Activated CD4-positive, alpha-beta T cell treated with anti-CD3 and anti-CD28 coated beads, Interleukin-10, Interleukin-2, amounts not matched to agents 100 ng/mL and 50 ng/mL, durations not matched to agents 16 hours and 8 hours (primary cell): ENCODE results near the gene DENND10.
"Not testable (repeated sequence)": the region's sequence is repeated elsewhere in the genome, so short reads cannot be mapped to it uniquely, and the experiment has no call there.

Experiments used
- DNase-seq: peaks from one replicate; pipeline ENCODE4 v3.0.0-alpha.2; 2020

The DENND10 gene

DNA sequence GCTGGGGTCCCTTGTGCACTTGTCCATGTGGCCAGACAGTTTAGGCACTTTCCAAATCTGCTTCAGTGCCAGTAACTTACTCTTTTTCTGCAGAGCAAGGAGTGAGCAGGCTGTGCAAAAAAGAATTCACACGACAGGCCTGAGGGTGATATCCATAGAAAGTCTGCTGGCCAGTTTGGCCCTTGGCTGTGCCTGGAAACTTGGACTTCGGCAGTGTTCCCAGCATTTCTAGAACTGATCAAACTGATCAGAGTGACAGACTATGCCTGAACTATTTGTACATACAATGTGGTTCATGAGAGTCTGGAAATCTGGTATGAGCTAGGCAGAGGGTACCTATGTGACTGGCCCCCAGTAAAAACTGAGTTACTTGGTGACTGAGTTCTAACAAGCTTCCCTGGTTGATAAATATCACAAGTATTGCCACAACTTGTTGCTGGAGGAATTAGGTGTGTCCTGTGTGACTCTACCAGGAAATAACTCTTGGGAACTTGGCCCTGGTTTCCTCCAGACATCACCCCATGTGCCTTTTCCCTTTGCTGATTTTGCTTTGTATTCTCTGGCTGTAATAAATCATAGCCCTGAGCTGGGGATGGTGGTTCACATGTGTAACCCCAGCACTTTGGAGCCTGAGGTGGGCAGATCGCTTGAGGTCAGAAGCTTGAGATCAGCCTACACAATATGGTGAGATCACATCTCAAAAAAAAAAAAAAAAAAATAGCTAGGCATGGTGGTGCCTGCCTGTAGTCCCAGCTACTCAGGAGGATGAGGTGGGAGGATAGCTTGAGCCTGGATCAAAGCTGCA is 3.3 kb upstream of the DENND10 start:
- DNase-seq: no peak

DNA sequence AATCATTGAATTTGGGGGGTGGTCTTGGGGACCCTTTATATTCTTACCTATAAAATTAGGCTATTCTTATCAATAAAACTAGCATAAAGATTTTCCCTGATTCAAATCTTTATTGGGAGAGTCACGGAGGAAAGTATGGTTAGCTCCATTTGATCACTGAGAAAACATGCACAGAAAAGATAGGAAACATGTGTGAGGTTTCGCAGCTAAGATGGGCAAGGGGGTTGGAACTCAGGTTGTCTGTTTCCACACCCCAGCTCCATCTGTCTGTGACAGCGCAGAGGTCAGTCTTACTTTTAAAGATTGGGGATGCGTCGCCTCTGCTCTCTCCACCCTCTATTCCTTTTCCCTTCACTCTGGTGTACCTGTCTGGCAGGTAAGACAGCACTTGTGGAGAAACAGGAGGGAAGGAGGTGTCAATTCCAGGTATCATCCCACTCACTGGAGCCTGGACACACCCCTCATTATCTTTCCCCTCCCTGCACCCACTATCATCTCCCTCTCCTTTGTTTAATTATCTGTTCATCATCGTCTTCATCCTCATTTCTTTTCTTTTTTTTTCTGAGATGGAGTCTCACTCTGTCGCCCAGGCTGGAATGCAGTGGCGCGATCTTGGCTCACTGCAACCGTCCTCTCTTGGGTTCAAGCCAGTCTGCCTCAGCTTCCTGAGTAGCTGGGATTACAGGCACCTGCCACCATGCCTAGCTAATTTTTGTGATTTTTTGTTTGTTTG is 2.4 kb upstream of the DENND10 start:
- DNase-seq: no peak

DNA sequence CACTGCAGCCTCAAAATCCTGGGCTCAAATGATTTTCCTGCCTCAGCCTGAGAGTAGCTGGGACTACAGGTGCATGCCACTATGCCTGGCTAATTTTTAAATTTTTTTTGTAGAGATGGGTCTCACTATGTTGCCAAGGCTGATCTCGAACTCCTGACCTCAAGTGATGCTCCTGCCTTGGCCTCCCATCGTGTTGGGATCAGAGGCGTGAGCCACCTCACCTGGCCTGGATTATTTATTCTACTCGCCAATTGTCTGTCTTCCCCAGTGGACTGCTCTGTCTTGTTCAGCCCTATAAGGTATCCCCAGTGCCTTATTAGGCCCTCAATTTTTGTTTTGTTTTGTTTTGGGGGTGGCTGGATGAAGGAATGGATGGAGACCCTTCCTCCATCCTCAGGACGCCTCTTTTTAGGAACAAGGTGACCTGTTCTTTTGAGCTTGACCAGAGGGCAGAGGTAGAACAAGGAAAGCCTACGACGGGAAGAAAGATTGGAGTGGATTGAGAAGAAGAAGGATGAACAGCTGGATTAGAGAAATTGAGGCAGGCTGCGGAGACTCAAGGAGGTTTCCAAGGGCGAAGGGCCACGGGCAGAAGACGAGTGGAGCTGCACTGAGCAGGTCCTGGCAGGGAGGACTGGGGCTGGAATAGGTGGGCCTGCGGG is 541 bp upstream of the DENND10 start:
- no peak for DNase-seq

DNA sequence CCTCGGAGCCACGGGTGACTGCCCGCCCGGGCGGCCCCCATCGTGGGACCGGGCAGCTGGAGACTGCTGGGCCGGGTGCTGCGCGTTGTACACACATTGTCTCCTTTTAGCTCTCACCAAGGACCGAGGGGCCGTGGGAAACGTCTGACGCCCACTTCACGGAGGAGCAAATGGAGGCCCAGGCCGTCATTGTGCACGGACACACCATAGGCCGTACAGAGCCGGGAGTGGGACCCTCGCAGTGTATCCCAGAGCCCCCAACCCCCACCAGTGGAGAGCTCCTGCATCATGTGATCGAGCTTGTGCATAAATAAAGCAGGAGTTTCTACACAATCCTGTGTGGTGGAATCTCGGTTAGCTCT is 722 bp downstream of the DENND10 start:
- no peak for DNase-seq

DNA sequence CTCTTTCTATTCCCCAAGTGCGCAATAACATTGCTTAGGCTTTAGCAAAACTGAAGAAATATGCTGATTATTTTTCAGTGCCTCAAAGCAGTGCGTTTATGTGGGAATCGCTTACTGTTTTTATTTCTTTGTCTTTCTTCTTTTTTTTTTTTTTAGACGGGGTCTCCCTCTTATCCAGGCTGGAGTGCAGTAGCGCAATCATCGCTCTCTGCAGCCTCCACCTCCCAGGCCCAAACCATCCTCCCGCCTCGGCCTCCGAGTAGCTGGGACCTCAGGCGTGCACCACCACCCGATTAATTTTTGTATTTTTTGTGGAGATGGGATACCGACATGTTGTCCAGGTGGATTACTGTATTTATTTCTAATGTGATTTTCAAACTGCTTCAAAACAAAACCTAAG is 1.2 kb downstream of the DENND10 start:
- no peak for DNase-seq

DNA sequence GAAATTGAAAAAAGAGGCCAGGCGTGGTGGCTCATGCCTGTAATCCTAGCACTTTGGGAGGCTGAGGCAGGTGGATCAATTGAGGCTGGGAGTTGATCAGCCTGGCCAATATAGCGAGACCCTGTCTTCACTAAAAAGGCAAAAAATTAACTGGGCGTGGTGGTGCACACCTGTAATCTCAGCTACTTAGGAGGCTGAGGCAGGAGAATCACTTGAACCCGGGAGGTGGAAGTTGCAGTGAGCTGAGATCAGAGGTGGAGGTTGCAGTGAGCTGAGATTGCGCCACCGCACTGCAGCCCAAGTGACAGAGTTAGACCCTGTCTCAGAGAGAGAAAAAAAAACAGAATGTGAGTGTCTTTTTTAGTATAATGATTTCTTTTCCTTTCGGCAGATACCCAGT is 2.0 kb downstream of the DENND10 start:
- DNase-seq: not testable (repeated sequence)

- DNase-seq: not testable (repeated sequence)
These were observed 3.2 kb downstream of the DENND10 start for GRCh38 chr10:119107106-119107505.

DNA sequence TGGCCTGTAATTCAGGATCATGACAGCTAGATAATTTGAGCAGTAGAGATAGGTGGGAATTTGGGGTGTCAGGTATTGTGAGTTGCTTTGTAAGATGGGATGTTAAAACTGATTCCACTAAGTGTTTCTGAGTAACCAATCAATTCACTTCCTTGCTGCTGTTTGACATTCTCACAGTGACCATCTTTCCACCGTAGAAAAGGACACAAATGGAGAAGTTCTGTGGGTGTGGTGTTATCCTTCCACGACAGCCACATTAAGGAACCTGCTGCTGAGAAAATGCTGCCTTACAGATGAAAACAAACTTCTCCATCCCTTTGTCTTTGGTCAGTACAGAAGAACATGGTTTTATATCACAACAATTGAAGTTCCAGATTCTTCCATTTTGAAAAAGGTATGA is 3.9 kb downstream of the DENND10 start:
- DNase-seq: not testable (repeated sequence)

GRCh38 chr10:119112056-119112455 is 8.1 kb downstream of the DENND10 start:
- DNase-seq: no peak

DNA sequence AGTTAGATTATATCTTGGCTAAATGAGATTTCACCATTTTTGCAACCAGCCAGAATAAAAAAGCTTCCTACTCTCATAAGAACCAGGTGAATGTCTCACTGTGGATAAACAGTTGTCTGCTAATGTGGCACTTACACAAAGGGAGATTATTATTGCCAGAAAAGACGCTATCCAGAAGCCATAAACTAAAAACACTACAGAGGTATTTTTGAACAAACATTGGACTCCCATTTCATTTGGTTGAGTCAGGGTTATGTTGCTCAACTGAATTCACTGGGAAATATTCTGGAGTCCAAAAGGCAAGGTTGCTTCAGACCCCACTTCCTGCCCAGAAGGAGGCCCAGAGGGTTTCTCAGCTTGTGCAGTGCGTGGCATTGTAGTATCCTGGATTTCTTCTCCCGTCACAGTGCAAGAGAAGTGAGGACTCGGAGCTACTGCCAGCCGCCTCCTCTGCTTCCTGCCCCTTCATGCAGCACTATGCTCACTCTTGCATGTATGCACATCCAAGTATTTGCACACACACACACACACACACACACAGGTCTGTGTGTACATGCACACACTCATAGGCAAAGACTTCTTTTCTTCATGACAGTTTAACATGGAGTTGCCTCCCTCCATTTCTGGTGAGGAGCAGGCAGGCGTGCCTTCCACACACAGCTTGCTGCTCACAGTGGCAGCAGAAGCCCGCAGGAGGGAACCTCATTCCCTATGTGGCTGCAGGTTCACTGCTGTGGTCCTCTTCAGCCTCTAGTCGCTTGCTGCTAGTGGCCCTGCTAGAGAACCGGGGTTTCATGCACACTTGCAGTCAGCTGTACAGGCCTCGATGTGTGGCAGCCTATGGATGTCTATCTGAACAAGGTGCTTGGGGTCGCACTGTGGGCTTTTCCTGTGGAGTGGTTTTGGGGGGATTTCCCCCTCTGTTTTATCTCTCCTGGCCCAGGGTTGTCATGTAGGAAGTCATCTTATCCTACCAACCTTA is 10.1 kb downstream of the DENND10 start:
- no peak for DNase-seq

GRCh38 chr10:119115926-119116325 is 12.0 kb downstream of the DENND10 start:
- no peak for DNase-seq

DNA sequence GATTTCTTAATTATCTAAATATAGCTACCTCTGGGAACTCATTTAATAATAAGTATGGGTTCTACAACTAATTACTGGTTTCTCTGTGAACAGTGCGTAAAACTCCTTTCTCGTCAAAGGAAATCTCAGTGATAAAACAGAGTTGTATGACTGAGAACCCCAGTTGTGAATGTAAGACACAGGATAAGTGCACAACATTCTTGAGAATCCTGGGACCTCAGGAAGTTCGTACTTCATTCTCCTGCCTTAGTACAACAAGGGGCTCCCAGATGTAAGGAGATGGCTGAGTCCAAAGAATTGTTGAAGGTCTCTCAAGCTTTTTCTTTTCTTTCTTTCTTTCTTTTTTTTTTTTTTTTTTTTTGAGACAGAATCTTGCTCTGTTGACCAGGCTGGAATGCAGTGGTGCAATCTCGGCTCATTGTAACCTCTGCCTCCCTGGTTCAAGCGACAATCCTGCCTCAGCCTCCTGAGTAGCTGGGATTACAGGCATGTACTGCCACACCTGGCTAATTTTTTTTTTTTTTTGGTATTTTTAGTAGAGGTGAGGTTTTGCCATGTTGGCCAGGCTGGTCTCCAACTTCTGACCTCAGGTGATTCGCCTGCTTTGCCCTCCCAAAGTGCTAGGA is 12.5 kb downstream of the DENND10 start:
- DNase-seq: no peak

DNA sequence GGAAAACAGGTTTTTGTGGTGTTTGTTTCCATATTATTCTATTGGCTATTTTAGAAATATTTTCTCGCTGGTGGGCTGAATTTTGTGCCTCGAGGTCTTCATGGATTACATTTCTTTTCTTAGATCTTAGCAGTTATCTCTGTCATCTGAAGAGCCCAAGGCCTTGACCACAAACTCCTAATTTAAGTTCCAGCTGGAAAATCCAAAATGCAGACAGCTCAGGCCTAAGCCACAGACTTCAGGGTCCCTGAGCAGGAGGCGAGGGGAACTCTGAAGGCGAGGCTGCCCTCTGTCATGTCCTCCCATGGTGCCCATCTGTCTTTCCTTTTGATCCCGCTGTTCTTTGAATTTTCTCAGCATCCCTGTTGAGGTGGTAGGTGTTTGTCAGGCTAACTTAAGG is 14.3 kb downstream of the DENND10 start:
- no peak for DNase-seq

DNA sequence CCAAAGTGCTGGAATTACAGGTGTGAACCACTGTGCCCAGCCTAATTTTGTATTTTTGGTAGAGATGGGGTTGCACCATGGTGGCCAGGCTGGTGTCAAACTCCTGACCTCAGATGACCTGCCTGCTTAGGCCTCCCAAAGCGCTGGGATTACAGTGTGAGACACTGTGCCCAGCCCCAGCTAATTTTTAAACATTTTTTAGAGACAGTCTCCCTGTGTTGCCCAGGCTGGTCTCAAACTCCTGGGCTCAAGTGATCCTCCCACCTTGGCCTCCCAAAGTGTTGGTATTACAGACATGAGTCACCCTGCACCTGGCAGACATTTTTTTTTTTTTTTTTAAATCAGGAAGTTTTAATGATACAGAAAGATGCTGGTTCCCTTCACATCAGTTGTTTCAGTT is 15.5 kb downstream of the DENND10 start:
- DNase-seq: no peak

DNA sequence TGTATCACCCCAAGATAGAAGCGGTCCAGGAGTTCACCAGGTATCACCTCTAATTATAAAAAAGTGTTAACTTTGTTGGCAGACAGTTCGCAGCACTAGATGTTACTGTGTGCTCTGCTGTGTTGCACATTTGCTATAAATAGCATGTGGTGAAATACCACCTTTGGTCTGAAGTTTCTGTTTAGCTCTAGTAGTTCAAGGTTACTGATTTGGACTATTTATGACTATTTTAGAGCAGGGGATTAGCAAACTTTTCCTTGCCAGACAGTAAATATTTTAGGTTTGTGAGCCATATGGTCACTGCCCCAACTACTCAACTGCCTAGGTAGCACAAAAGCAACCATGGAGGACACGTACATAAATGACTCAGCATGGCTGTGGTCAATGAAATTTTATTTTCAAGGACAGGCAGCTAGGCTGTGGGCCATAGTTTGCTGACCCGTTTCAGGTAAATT is 16.5 kb downstream of the DENND10 start:
- peak; percentile 44 for DNase-seq

- no peak for DNase-seq
These were observed 17.0 kb downstream of the DENND10 start for GRCh38 chr10:119120875-119121274.

DNA sequence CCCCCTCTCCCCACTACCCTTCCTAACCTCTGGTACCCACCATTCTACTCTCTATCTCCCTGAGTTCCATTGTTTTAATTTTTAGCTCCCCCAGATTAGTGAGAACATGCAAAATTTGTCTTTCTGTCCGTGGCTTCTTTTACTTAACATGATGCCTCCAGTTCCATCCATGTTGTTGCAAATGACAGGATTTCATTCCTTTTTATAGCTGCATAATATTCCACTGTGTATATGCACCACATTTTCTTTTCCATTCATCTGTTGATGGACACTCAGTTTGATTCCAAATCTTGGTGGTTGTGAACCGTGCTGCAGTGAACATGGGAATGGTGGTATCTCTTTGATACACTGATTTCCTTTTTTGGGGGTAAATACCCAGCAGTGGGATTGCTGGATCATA is 22.0 kb downstream of the DENND10 start:
- no peak for DNase-seq

DNA sequence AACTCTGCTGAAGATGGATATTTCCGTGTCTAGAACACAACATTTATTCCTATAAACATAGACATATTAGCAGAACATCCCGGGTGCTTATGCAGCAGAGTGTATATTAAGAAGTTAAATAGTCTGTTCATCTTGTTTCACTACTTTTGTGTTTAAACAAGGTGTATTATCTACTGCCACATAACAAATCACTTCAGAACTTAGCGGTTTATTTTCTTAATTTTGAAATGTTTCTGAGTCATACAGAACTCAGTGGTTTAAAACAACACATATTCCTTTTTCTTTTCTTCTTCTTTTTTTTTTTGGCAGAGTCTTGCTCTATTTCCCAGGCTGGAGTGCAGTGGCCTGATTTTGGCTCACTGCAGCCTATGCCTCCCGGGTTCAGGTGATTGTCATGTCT is 25.8 kb downstream of the DENND10 start:
- no peak for DNase-seq

- DNase-seq: peak; percentile 92
These were observed 27.8 kb downstream of the DENND10 start for GRCh38 chr10:119131512-119132240.

- no peak for DNase-seq
These were observed 28.8 kb downstream of the DENND10 start for GRCh38 chr10:119132521-119133345.
